ENCODE data around the gene GALNT2. TPM values are rescaled to one million over a fixed set of nuclear protein-coding genes. Genes with fewer than 3 reads are reported as not detected.

The GALNT2 gene
- total RNA-seq, 1 experiment from 2014 or later = 51.1 TPM

- no peaks in the 10 kb centered on the region for H3K9me3 ChIP-seq (replicated peaks)
- peaks cover 4% of the 10 kb centered on the region; the same call in 1 of the 2 replicates for H3K36me3 ChIP-seq
- no peak for DNase-seq
- no peak overlapping the region for H3K27ac ChIP-seq
- peaks cover 6% of the 10 kb centered on the region; the same call in 1 of the 2 replicates for H3K4me1 ChIP-seq
- no peak overlapping the region for H3K4me3 ChIP-seq
- no peaks in the 10 kb centered on the region for H3K27me3 ChIP-seq
Measured at GRCh38 chr1:230113235-230113592, 46.2 kb downstream of the GALNT2 start.

GRCh38 chr1:230113593-230114236, 46.7 kb downstream of the GALNT2 start:
- Histone ChIP-seq H3K36me3 (peaks cover 4% of the 10 kb centered on the region; the same call in 1 of the 2 replicates), H3K4me3 (no peak overlapping the region), H3K27ac (no peak overlapping the region)

DNA sequence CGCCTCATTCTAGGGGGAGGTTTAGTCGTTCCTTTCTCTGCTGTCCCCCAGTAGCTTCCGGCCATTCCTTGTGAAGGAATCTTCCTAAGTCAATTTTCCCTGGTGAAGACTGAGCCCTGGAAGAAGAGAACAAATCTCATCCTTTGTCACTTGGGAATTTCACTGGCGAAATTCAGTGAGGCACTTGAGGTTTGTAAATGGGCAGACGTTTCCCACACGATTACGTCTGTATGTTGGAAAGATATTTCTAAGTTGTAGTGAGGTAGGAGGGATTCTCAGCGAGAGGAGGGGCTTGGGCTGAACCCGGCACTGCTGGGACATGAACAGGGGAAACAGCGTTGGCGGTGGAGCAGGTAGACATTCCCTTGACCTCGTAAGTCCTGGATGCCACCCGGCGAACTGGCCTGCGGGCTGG, 47.2 kb downstream of the GALNT2 start:
- Histone ChIP-seq H3K27me3 (no peaks in the 10 kb centered on the region), H3K4me1 (peaks cover 6% of the 10 kb centered on the region; the same call in 1 of the 2 replicates), H3K27ac (no peak overlapping the region), H3K9me3 (replicated peaks) (no peaks in the 10 kb centered on the region), H3K4me3 (no peak overlapping the region), H3K36me3 (peaks cover 4% of the 10 kb centered on the region; the same call in 1 of the 2 replicates)
- no peak for DNase-seq

More at GRCh38 chr1:230113593-230114236, 46.7 kb downstream of the GALNT2 start:
- DNase-seq = no peak
- Histone ChIP-seq H3K9me3 (replicated peaks) (no peaks in the 10 kb centered on the region), H3K4me1 (peaks cover 6% of the 10 kb centered on the region; the same call in 1 of the 2 replicates), H3K27me3 (no peaks in the 10 kb centered on the region)

DNA sequence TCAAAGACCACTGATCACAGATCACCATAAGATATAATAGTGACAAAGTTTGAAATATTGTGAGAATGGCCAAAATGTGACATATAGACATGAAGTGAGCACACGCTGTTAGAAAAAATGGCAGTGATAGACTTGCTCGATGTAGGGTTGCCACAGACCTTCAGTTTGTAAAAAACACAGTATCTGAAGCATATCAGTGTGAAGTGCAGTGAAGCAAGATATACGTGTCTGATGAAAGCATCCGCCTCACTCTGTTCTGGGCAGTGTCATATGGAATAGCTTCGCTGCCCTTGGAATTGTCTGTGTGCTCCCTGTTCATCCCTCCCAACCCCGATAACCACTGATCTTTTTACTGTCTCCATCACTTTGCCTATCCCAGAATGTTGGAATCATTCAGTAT, 50.7 kb downstream of the GALNT2 start:
- peaks cover 9% of the 10 kb centered on the region for H3K36me3 ChIP-seq
- no peak for DNase-seq
- no peak overlapping the region for H3K27ac ChIP-seq
- H3K4me3 ChIP-seq = no peak overlapping the region
- no peaks in the 10 kb centered on the region for H3K4me1 ChIP-seq
- no peaks in the 10 kb centered on the region for H3K9me3 ChIP-seq (replicated peaks)
- no peaks in the 10 kb centered on the region for H3K27me3 ChIP-seq

- peaks cover 9% of the 10 kb centered on the region for H3K36me3 ChIP-seq
- H3K9me3 ChIP-seq (replicated peaks) = no peaks in the 10 kb centered on the region
- no peak overlapping the region for H3K27ac ChIP-seq
- H3K4me1 ChIP-seq = no peaks in the 10 kb centered on the region
- no peak for DNase-seq
- no peak overlapping the region for H3K4me3 ChIP-seq
- no peaks in the 10 kb centered on the region for H3K27me3 ChIP-seq
Measured at GRCh38 chr1:230119340-230119739, 52.3 kb downstream of the GALNT2 start.

GRCh38 chr1:230120289-230120920, 53.4 kb downstream of the GALNT2 start:
- Histone ChIP-seq H3K4me1 (no peaks in the 10 kb centered on the region), H3K36me3 (peaks cover 9% of the 10 kb centered on the region), H3K27me3 (no peaks in the 10 kb centered on the region), H3K9me3 (replicated peaks) (no peaks in the 10 kb centered on the region), H3K4me3 (no peak overlapping the region), H3K27ac (no peak overlapping the region)
- DNase-seq = no peak

DNA sequence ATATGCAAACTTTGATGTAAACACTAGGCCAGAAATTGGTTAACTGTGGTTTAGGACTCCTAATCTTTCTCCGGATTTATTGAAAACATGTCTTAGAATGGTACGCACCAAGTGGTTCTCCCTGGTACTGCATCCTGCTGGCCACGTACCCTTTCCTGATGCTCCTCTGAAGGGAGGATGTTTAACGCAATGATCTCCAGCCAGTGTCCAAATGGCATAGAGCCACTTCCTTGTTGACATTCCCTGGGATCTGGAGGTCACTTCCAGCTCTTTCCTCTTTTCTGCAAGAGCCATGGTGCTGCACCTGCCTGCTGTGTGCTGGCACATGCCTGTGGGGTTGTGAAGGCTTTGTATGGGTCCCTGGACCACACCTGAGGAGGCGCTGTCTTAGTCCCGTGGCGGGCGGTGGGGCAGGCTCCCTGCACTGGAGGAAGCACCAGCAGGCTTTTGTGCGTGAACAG, 53.9 kb downstream of the GALNT2 start:
- no peak overlapping the region for H3K27ac ChIP-seq
- no peaks in the 10 kb centered on the region for H3K4me1 ChIP-seq
- H3K36me3 ChIP-seq = peaks cover 7% of the 10 kb centered on the region
- H3K27me3 ChIP-seq = no peaks in the 10 kb centered on the region
- DNase-seq = no peak
- H3K9me3 ChIP-seq (replicated peaks) = no peaks in the 10 kb centered on the region
- no peak overlapping the region for H3K4me3 ChIP-seq

GRCh38 chr1:230121950-230122349, 54.9 kb downstream of the GALNT2 start:
- no peaks in the 10 kb centered on the region for H3K27me3 ChIP-seq
- no peak overlapping the region for H3K27ac ChIP-seq
- H3K36me3 ChIP-seq = peaks cover 5% of the 10 kb centered on the region
- no peaks in the 10 kb centered on the region for H3K9me3 ChIP-seq (replicated peaks)
- H3K4me1 ChIP-seq = no peaks in the 10 kb centered on the region
- no peak overlapping the region for H3K4me3 ChIP-seq
- DNase-seq = no peak

- H3K9me3 ChIP-seq (replicated peaks) = no peaks in the 10 kb centered on the region
- DNase-seq = no peak
- H3K27me3 ChIP-seq = no peaks in the 10 kb centered on the region
- H3K4me1 ChIP-seq = no peaks in the 10 kb centered on the region
- no peak overlapping the region for H3K4me3 ChIP-seq
- no peak overlapping the region for H3K27ac ChIP-seq
- H3K36me3 ChIP-seq = peaks cover 5% of the 10 kb centered on the region; the same call in 1 of the 2 replicates
Measured at GRCh38 chr1:230122366-230123279, 55.6 kb downstream of the GALNT2 start.

- DNase-seq = no peak
- Histone ChIP-seq H3K27ac (no peak overlapping the region), H3K4me1 (no peaks in the 10 kb centered on the region), H3K36me3 (peaks cover 5% of the 10 kb centered on the region; the same call in 1 of the 2 replicates), H3K27me3 (no peaks in the 10 kb centered on the region), H3K4me3 (no peak overlapping the region), H3K9me3 (replicated peaks) (no peaks in the 10 kb centered on the region)
Measured at GRCh38 chr1:230123280-230124185, 56.5 kb downstream of the GALNT2 start.

- H3K27ac ChIP-seq = no peak overlapping the region
- H3K4me3 ChIP-seq = no peak overlapping the region
- peaks cover 5% of the 10 kb centered on the region; the same call in 1 of the 2 replicates for H3K36me3 ChIP-seq
- no peaks in the 10 kb centered on the region for H3K9me3 ChIP-seq (replicated peaks)
- H3K4me1 ChIP-seq = no peaks in the 10 kb centered on the region
- no peaks in the 10 kb centered on the region for H3K27me3 ChIP-seq
- DNase-seq = no peak
Measured at GRCh38 chr1:230124186-230125128, 57.4 kb downstream of the GALNT2 start.

- peaks cover 5% of the 10 kb centered on the region; the same call in 1 of the 2 replicates for H3K36me3 ChIP-seq
- no peak for DNase-seq
- no peaks in the 10 kb centered on the region for H3K9me3 ChIP-seq (replicated peaks)
- no peak overlapping the region for H3K27ac ChIP-seq
- H3K4me1 ChIP-seq = no peaks in the 10 kb centered on the region
- H3K27me3 ChIP-seq = no peaks in the 10 kb centered on the region
- H3K4me3 ChIP-seq = no peak overlapping the region
Measured at GRCh38 chr1:230125141-230125540, 58.1 kb downstream of the GALNT2 start.

Data from SJCRH30 (cell line).